GM23338 (cell line): Measurements from ENCODE around the gene FAM78B.

ENCODE experiments used
- CREB1 ChIP-seq: fragments of 250-450 bp; sonication (Bioruptor Pico); IDR thresholded peaks from 2 replicates; pipeline ENCODE4 v1.5.0; 2020; ENCODE audit warnings: low read depth, mild to moderate bottlenecking, moderate library complexity
- CTCF ChIP-seq, 2 experiments: fragments of 200-600 bp in 1 of 2; sonication (generic) in 1 of 2; conservative IDR thresholded peaks; 2 replicates each; pipeline versions ENCODE4 v1.5.1 to v1.6.1; 2016 to 2017; ENCODE audit warnings: antibody characterized with exemption in 2 of 2, low read depth in 2 of 2, mild to moderate bottlenecking in 2 of 2, moderate library complexity in 1 of 2
- ETS1 ChIP-seq: IDR thresholded peaks from 2 replicates; pipeline ENCODE4 v1.6.1; 2016; ENCODE audit warnings: antibody characterized with exemption
- EZH2 ChIP-seq: fragments of 200-600 bp; sonication (generic); IDR thresholded peaks from one replicate; pipeline ENCODE4 v1.8.0; 2017; ENCODE audit warnings: antibody characterized with exemption, mild to moderate bottlenecking, low read depth; ENCODE audit not compliant: unreplicated experiment
- EZH2phosphoT487 ChIP-seq: fragments of 200-600 bp; sonication (generic); IDR thresholded peaks from one replicate; pipeline ENCODE4 v1.8.1; 2018; ENCODE audit warnings: antibody characterized with exemption; ENCODE audit not compliant: unreplicated experiment
- POLR2AphosphoS5 ChIP-seq: IDR thresholded peaks from 2 replicates; pipeline ENCODE4 v1.6.1; 2016; ENCODE audit warnings: antibody characterized with exemption, low read depth
- REST ChIP-seq: IDR thresholded peaks from one replicate; pipeline ENCODE4 v1.6.1; 2018; ENCODE audit warnings: antibody characterized with exemption; ENCODE audit not compliant: unreplicated experiment
- STAT1 ChIP-seq: IDR thresholded peaks from one replicate; pipeline ENCODE4 v1.6.1; 2016; ENCODE audit warnings: antibody characterized with exemption; ENCODE audit not compliant: unreplicated experiment
- ZNF114 ChIP-seq: fragments of 250-450 bp; sonication (Bioruptor Pico); IDR thresholded peaks from 2 replicates; pipeline ENCODE4 v1.5.0; 2020; ENCODE audit warnings: mild to moderate bottlenecking, moderate library complexity

- TF ChIP-seq CTCF (conservative IDR thresholded peaks at IDR 0.05; ENCODE audit: low read depth in 2 of 2) (no peak), EZH2 (no peak), POLR2AphosphoS5 (no peak), REST (no peak), EZH2phosphoT487 (no peak), ETS1 (no peak), CREB1 (CRISPR knock-in tag) (no peak), STAT1 (no peak), ZNF114 (no peak)
These were observed 54.4 kb downstream of the FAM78B start for GRCh38 chr1:166112425-166112824.
